ENCODE measurements around the gene NT5C1B. TPM values are rescaled to one million over a fixed set of nuclear protein-coding genes. Genes with fewer than 3 reads are reported as not detected.

Gene NT5C1B
- polyA plus RNA-seq, 1 donor from 2014 or later: not detected

DNA sequence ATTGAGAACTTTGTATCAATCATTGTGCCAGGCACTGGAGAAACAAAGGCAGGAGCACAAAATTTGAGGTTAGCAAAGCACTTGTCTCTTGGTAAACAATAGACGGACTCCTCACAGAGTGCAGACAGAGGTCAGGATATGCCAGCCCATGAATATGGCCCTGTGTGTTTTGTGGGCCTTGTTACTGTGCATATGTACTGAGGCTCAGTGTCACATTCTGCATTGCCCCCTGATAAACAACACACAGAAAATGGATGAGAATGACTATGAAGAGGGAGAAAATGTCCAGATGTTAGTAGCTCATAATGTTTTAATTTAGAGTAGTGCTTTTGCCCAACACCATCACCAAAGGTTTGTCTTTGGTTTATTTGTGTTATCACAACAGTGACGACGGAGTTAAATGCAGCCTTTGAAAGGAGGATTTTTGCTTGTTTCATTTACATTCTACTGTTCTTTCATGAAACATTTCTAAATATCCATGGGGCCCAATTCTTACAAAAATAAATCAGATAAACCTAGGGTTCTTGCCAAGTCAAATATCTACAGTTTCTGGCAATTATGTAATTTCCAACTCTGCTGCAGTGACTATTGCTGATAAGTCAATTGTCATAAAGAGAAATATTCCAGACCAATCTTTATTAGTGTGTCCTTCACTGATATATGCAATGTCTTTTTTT is 14.6 kb upstream of the NT5C1B start:
- TF ChIP-seq RAD21 (conservative IDR thresholded peaks at IDR 0.05) (no peak), TAF1 (IDR thresholded peaks at IDR 0.05; ENCODE audit: low read depth) (no peak), POLR2AphosphoS5 (IDR thresholded peaks at IDR 0.05) (no peak), SMC3 (conservative IDR thresholded peaks at IDR 0.05; ENCODE audit: poor library complexity) (no peak), MXI1 (conservative IDR thresholded peaks at IDR 0.05; ENCODE audit: poor library complexity, severe bottlenecking) (no peak), EP300 (conservative IDR thresholded peaks at IDR 0.05; ENCODE audit: poor library complexity, severe bottlenecking) (no peak), EZH2 (IDR thresholded peaks at IDR 0.05; ENCODE audit: borderline replicate concordance, insufficient read depth, low read length, poor library complexity, severe bottlenecking) (no peak)
- TF ChIP-seq, protein P1, sequence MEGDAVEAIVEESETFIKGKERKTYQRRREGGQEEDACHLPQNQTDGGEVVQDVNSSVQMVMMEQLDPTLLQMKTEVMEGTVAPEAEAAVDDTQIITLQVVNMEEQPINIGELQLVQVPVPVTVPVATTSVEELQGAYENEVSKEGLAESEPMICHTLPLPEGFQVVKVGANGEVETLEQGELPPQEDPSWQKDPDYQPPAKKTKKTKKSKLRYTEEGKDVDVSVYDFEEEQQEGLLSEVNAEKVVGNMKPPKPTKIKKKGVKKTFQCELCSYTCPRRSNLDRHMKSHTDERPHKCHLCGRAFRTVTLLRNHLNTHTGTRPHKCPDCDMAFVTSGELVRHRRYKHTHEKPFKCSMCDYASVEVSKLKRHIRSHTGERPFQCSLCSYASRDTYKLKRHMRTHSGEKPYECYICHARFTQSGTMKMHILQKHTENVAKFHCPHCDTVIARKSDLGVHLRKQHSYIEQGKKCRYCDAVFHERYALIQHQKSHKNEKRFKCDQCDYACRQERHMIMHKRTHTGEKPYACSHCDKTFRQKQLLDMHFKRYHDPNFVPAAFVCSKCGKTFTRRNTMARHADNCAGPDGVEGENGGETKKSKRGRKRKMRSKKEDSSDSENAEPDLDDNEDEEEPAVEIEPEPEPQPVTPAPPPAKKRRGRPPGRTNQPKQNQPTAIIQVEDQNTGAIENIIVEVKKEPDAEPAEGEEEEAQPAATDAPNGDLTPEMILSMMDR (IDR thresholded peaks at IDR 0.05; ENCODE audit: poor library complexity, severe bottlenecking): no peak
- TF ChIP-seq, protein P2, sequence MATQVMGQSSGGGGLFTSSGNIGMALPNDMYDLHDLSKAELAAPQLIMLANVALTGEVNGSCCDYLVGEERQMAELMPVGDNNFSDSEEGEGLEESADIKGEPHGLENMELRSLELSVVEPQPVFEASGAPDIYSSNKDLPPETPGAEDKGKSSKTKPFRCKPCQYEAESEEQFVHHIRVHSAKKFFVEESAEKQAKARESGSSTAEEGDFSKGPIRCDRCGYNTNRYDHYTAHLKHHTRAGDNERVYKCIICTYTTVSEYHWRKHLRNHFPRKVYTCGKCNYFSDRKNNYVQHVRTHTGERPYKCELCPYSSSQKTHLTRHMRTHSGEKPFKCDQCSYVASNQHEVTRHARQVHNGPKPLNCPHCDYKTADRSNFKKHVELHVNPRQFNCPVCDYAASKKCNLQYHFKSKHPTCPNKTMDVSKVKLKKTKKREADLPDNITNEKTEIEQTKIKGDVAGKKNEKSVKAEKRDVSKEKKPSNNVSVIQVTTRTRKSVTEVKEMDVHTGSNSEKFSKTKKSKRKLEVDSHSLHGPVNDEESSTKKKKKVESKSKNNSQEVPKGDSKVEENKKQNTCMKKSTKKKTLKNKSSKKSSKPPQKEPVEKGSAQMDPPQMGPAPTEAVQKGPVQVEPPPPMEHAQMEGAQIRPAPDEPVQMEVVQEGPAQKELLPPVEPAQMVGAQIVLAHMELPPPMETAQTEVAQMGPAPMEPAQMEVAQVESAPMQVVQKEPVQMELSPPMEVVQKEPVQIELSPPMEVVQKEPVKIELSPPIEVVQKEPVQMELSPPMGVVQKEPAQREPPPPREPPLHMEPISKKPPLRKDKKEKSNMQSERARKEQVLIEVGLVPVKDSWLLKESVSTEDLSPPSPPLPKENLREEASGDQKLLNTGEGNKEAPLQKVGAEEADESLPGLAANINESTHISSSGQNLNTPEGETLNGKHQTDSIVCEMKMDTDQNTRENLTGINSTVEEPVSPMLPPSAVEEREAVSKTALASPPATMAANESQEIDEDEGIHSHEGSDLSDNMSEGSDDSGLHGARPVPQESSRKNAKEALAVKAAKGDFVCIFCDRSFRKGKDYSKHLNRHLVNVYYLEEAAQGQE (IDR thresholded peaks at IDR 0.05; ENCODE audit: borderline replicate concordance): no peak
- Histone ChIP-seq H3K36me3 (ENCODE audit: insufficient read depth, low read length) (no peaks in the 10 kb centered on the region), H3K4me2 (ENCODE audit: low read length) (no peak overlapping the region)

DNA sequence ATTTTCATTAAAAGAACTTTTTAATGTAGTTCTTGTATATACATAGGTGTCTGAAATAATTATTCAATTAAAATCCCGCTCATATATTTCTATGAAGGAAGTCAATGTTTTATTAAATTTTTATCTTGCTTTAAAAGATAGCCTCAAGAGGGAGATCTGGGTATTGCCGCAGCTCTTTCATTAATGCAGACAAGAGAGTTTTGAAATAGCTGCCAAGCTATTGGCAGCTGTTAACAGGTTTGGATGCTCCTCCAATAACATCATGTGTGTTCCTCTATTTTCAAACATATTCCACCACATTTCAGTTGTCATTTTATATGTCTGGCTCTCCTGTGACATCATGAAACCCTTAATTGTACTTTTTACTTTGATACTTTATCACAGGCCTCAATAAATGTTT is 12.9 kb upstream of the NT5C1B start:
- no peak overlapping the region for H2AFZ ChIP-seq (ENCODE audit: low read depth, low read length)
- TF ChIP-seq, protein P1 (IDR thresholded peaks at IDR 0.05; ENCODE audit: poor library complexity, severe bottlenecking): no peak
- TF ChIP-seq SMC3 (conservative IDR thresholded peaks at IDR 0.05; ENCODE audit: poor library complexity): no peak
- TF ChIP-seq, protein P2 (IDR thresholded peaks at IDR 0.05; ENCODE audit: borderline replicate concordance): no peak
- no peak for TF ChIP-seq POLR2AphosphoS5 (IDR thresholded peaks at IDR 0.05)
- TF ChIP-seq RAD21 (conservative IDR thresholded peaks at IDR 0.05): no peak
- no peak for TF ChIP-seq EZH2 (IDR thresholded peaks at IDR 0.05; ENCODE audit: borderline replicate concordance, insufficient read depth, low read length, poor library complexity, severe bottlenecking)
- H3K4me3 ChIP-seq (ENCODE audit: low read length): no peak overlapping the region
- no peaks in the 10 kb centered on the region for H4K20me1 ChIP-seq (ENCODE audit: insufficient read depth)
- H3K27ac ChIP-seq (ENCODE audit: low read length): no peak overlapping the region
- H3K27me3 ChIP-seq (ENCODE audit: insufficient read depth, low read depth, low read length): no peaks in the 10 kb centered on the region
- H3K9ac ChIP-seq (ENCODE audit: low read length): no peak overlapping the region
- no peaks in the 10 kb centered on the region for H3K36me3 ChIP-seq (ENCODE audit: insufficient read depth, low read length)
- H3K4me2 ChIP-seq (ENCODE audit: low read length): no peak overlapping the region
- no peaks in the 10 kb centered on the region for H3K9me3 ChIP-seq (ENCODE audit: low read length)
- no peaks in the 10 kb centered on the region for H3K9me2 ChIP-seq (ENCODE audit: insufficient read depth, low read length)
- H3F3A ChIP-seq (ENCODE audit: insufficient read depth, low read length, poor library complexity, severe bottlenecking): no peaks in the 10 kb centered on the region
- H3K79me2 ChIP-seq (replicated peaks; ENCODE audit: insufficient read depth, low read length): no peaks in the 10 kb centered on the region

More for the DNA sequence above, 14.6 kb upstream of the NT5C1B start:
- H3K9ac ChIP-seq (ENCODE audit: low read length): no peak overlapping the region
- no peaks in the 10 kb centered on the region for H3K27me3 ChIP-seq (ENCODE audit: insufficient read depth, low read depth, low read length)
- H3K9me3 ChIP-seq (ENCODE audit: low read length): no peaks in the 10 kb centered on the region
- no peaks in the 10 kb centered on the region for H4K20me1 ChIP-seq (ENCODE audit: insufficient read depth)
- no peak overlapping the region for H3K4me3 ChIP-seq (ENCODE audit: low read length)
- H3F3A ChIP-seq (ENCODE audit: insufficient read depth, low read length, poor library complexity, severe bottlenecking): no peaks in the 10 kb centered on the region
- no peaks in the 10 kb centered on the region for H3K79me2 ChIP-seq (replicated peaks; ENCODE audit: insufficient read depth, low read length)
- no peak overlapping the region for H3K27ac ChIP-seq (ENCODE audit: low read length)
- H2AFZ ChIP-seq (ENCODE audit: low read depth, low read length): no peak overlapping the region
- no peaks in the 10 kb centered on the region for H3K9me2 ChIP-seq (ENCODE audit: insufficient read depth, low read length)

Data from neural cell (in vitro differentiated cells).